OCI-LY1 (cell line): ENCODE data around the gene HOXD10.

Source experiments
- EZH2 ChIP-seq: fragments of 200-600 bp; sonication (generic), shearing (Covaris generic); IDR thresholded peaks from 2 replicates; pipeline ENCODE4 v1.8.0; 2017; ENCODE audit warnings: borderline replicate concordance, mixed run types, mild to moderate bottlenecking, antibody characterized with exemption, low read length, moderate library complexity, mixed read lengths
- TF ChIP-seq, protein P1 (sequence below): fragments of 200-600 bp; sonication (generic), shearing (Covaris generic); IDR thresholded peaks from 2 replicates; pipeline ENCODE4 v1.5.1; 2017; ENCODE audit warnings: mild to moderate bottlenecking, antibody characterized with exemption, low read length, moderate library complexity, mixed read lengths

DNA sequence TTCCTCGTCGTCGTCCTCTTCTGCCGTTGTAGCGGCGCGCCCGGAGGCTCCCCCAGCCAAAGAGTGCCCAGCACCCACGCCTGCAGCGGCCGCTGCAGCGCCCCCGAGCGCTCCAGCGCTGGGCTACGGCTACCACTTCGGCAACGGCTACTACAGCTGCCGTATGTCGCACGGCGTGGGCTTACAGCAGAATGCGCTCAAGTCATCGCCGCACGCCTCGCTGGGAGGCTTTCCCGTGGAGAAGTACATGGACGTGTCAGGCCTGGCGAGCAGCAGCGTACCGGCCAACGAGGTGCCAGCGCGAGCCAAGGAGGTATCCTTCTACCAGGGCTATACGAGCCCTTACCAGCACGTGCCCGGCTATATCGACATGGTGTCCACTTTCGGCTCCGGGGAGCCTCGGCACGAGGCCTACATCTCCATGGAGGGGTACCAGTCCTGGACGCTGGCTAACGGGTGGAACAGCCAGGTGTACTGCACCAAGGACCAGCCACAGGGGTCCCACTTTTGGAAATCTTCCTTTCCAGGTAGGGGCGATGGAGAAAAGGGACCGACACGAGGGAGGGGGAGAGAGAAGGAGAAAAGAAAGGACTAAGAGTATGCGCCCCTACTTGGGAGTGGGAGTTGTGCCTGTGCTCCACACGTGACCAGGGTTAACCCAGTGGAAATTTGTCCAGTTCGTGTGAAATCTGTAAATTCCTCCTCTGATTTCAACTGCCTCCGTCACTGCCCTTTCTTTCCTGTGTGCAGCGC is 23.3 kb upstream of the HOXD10 start:
- TF ChIP-seq, protein P1, sequence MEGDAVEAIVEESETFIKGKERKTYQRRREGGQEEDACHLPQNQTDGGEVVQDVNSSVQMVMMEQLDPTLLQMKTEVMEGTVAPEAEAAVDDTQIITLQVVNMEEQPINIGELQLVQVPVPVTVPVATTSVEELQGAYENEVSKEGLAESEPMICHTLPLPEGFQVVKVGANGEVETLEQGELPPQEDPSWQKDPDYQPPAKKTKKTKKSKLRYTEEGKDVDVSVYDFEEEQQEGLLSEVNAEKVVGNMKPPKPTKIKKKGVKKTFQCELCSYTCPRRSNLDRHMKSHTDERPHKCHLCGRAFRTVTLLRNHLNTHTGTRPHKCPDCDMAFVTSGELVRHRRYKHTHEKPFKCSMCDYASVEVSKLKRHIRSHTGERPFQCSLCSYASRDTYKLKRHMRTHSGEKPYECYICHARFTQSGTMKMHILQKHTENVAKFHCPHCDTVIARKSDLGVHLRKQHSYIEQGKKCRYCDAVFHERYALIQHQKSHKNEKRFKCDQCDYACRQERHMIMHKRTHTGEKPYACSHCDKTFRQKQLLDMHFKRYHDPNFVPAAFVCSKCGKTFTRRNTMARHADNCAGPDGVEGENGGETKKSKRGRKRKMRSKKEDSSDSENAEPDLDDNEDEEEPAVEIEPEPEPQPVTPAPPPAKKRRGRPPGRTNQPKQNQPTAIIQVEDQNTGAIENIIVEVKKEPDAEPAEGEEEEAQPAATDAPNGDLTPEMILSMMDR, result no peak
- no peak for TF ChIP-seq EZH2
